K562 (cell line): ENCODE data around the gene CCDC15. TPM values are rescaled to one million over a fixed set of nuclear protein-coding genes. Genes with fewer than 3 reads are reported as not detected.
A peak's percentile ranks its signal among the peaks of the same experiment; 100 is the strongest.

Source experiments
- ATAC-seq: fragments of 200-7000 bp; cut with Tn5 transposase; 3 replicates; pipeline ENCODE4 v1.9.1; 2020; ENCODE audit warnings: moderate library complexity
- BruUV-seq: library from RNA; stranded (reverse); fragments of 400-500 nt; replicated peaks from 2 replicates; lab custom pipeline; 2021; lab: Mats Ljungman, UMichigan
- CTCF ChIA-PET: fragments of 300-600 bp; formaldehyde crosslinking; extraction: SDS; loops from one replicate; lab custom pipeline; 2021; ENCODE audit warnings: low intra/inter-chr PET ratio; lab: Yijun Ruan, JAX
- POLR2A ChIA-PET: fragments of 300-600, 350-650 bp; sonication (Branson Sonifier 250); formaldehyde crosslinking; extraction: SDS; loops from one replicate; lab custom pipeline; 2021; ENCODE audit warnings: antibody characterized with exemption, inconsistent platforms; lab: Yijun Ruan, JAX
- DNase-seq, 4 experiments: peaks; one replicate each; pipeline versions ENCODE4 v3.0.0 to v3.0.0-alpha.2; 2011 to 2018; ENCODE audit warnings: low spot score in 3 of 4, mixed read lengths in 3 of 4; ENCODE audit errors: extremely low read depth in 1 of 4
- FAIRE-seq: peaks from 2 replicates; lab custom pipeline; 2011; peaks lifted over from hg19 to GRCh38; lab: Jason Lieb, UNC
- H2AFZ ChIP-seq: 2 replicates; pipeline ENCODE4 v1.6.0; 2011; ENCODE audit warnings: low read depth, low read length, control low read depth, inconsistent platforms
- H3K27ac ChIP-seq: fragments of 200-600 bp; 3 replicates; pipeline ENCODE4 v1.8.0; 2011; ENCODE audit warnings: low read depth, mild to moderate bottlenecking, control low read depth, inconsistent platforms, low read length, moderate library complexity, mixed read lengths; ENCODE audit errors: extremely low read depth
- H3K27me3 ChIP-seq, 2 experiments: fragments of 300-600 bp in 1 of 2; 2 replicates in 1 of 2; 3 replicates in 1 of 2; pipeline versions ENCODE4 v1.6.0 to v1.8.0; 2011; ENCODE audit warnings: inconsistent platforms in 2 of 2, low read length in 2 of 2, mild to moderate bottlenecking in 1 of 2, mixed read lengths in 1 of 2, moderate library complexity in 1 of 2; ENCODE audit not compliant: control insufficient read depth in 2 of 2, insufficient read depth in 2 of 2
- H3K36me3 ChIP-seq: fragments of 300-600 bp; 3 replicates; pipeline ENCODE4 v1.8.0; 2011; ENCODE audit warnings: mild to moderate bottlenecking, low read length, inconsistent platforms; ENCODE audit not compliant: control insufficient read depth, insufficient read depth
- H3K4me1 ChIP-seq, 2 experiments: fragments of 200-600 bp in 1 of 2; replicated peaks in 1 of 2; 2 replicates in 1 of 2; 3 replicates in 1 of 2; pipeline versions ENCODE4 v1.5.1 to v1.8.0; 2011; ENCODE audit warnings: inconsistent platforms in 2 of 2, low read length in 2 of 2, mild to moderate bottlenecking in 1 of 2, mixed read lengths in 1 of 2, moderate library complexity in 1 of 2; ENCODE audit not compliant: control insufficient read depth in 2 of 2, insufficient read depth in 2 of 2
- H3K4me2 ChIP-seq: 2 replicates; pipeline ENCODE4 v1.6.1; 2011; ENCODE audit warnings: low read length, control low read depth, inconsistent platforms, mixed read lengths; ENCODE audit not compliant: insufficient read depth
- H3K4me3 ChIP-seq: fragments of 200-600 bp; sonication (generic), shearing (Covaris generic); 2 replicates; pipeline ENCODE4 v1.5.1; 2016; ENCODE audit warnings: control low read depth, inconsistent platforms
- H3K79me2 ChIP-seq: fragments of 200-600 bp; 3 replicates; pipeline ENCODE4 v1.8.0; 2011; ENCODE audit warnings: low read length, inconsistent platforms; ENCODE audit not compliant: control insufficient read depth, insufficient read depth
- H3K9ac ChIP-seq, 2 experiments: 2 replicates each; pipeline versions ENCODE4 v1.6.0 to v1.6.1; 2011; ENCODE audit warnings: low read depth in 2 of 2, low read length in 2 of 2, control low read depth in 1 of 2, inconsistent platforms in 1 of 2, mild to moderate bottlenecking in 1 of 2, mixed read lengths in 1 of 2; ENCODE audit not compliant: insufficient read depth in 1 of 2
- H3K9me1 ChIP-seq: one replicate; pipeline ENCODE4 v1.6.0; 2011; ENCODE audit warnings: inconsistent platforms, mild to moderate bottlenecking, low read length, moderate library complexity; ENCODE audit not compliant: control insufficient read depth, insufficient read depth
- H3K9me3 ChIP-seq: replicated peaks from 2 replicates; pipeline ENCODE4 v1.5.1; 2011; ENCODE audit warnings: low read depth, low read length, inconsistent platforms; ENCODE audit not compliant: control insufficient read depth, insufficient read depth
- H4K20me1 ChIP-seq: replicated peaks from 2 replicates; pipeline ENCODE4 v1.6.1; 2011; ENCODE audit warnings: low read length, inconsistent platforms, mixed read lengths; ENCODE audit not compliant: control insufficient read depth, insufficient read depth
- BACH1 ChIP-seq: fragments of 200-800 bp; sonication (Bioruptor generic); IDR thresholded peaks from 2 replicates; pipeline ENCODE4 v1.6.1; 2016; ENCODE audit warnings: missing genetic modification characterization, missing compliant biosample characterization
- CBFA2T2 ChIP-seq: fragments of 450-650 bp; conservative IDR thresholded peaks from 2 replicates; pipeline ENCODE4 v1.6.1; 2017; ENCODE audit warnings: mild to moderate bottlenecking
- CBX3 ChIP-seq, 2 experiments: IDR thresholded peaks; 1 replicate in 1 of 2; 2 replicates in 1 of 2; pipeline ENCODE4 v1.6.1; 2012; ENCODE audit warnings: inconsistent platforms in 2 of 2, low read length in 2 of 2, borderline replicate concordance in 1 of 2, control low read depth in 1 of 2
- CREBBP ChIP-seq: IDR thresholded peaks from one replicate; pipeline ENCODE4 v1.6.1; 2012; ENCODE audit warnings: low read depth, mild to moderate bottlenecking, control low read depth, inconsistent platforms, low read length
- ETV5 ChIP-seq: sonication (generic); formaldehyde crosslinking; IDR thresholded peaks from 2 replicates; pipeline ENCODE4 v1.4.0; 2020; ENCODE audit warnings: low read depth, mild to moderate bottlenecking, missing genetic modification reagents
- MAFG ChIP-seq: fragments of 450-650 bp; conservative IDR thresholded peaks from 2 replicates; pipeline ENCODE4 v1.6.1; 2016; ENCODE audit warnings: missing genetic modification characterization, missing compliant biosample characterization
- MCM7 ChIP-seq, 2 experiments: fragments of 450-650 bp; IDR thresholded peaks; 2 replicates each; pipeline ENCODE4 v1.6.1; 2016 to 2018
- NFRKB ChIP-seq: fragments of 450-650 bp; IDR thresholded peaks from 2 replicates; pipeline ENCODE4 v1.6.1; 2016; ENCODE audit warnings: low read depth
- PML ChIP-seq: IDR thresholded peaks from 2 replicates; pipeline ENCODE4 v1.6.1; 2012; ENCODE audit warnings: low read length, inconsistent platforms
- SIN3A ChIP-seq, 2 experiments: fragments of 150-350 bp in 1 of 2; IDR thresholded peaks; 2 replicates each; pipeline ENCODE4 v1.6.1; 2011 to 2016; ENCODE audit warnings: borderline replicate concordance in 2 of 2, low read depth in 2 of 2, low read length in 2 of 2, mild to moderate bottlenecking in 2 of 2, moderate library complexity in 2 of 2; ENCODE audit not compliant: control insufficient read depth in 1 of 2
- SMC3 ChIP-seq: conservative IDR thresholded peaks from 2 replicates; pipeline ENCODE4 v1.6.1; 2011; ENCODE audit warnings: low read depth, low read length, improper control_type of control experiment; ENCODE audit not compliant: insufficient read depth
- TRIM24 ChIP-seq, 2 experiments: fragments of 450-650 bp; IDR thresholded peaks; 2 replicates each; pipeline ENCODE4 v1.6.1; 2016
- TSC22D4 ChIP-seq: fragments of 450-650 bp; IDR thresholded peaks from 2 replicates; pipeline ENCODE4 v1.6.1; 2016; ENCODE audit warnings: missing genetic modification characterization, missing biosample characterization, control low read depth
- ZBTB49 ChIP-seq: sonication (generic); formaldehyde crosslinking; IDR thresholded peaks from 2 replicates; pipeline ENCODE4 v1.8.0; 2022; ENCODE audit warnings: missing genetic modification reagents, mild to moderate bottlenecking, borderline replicate concordance
- ZMIZ1 ChIP-seq, 2 experiments: fragments of 150-350 bp in 1 of 2; IDR thresholded peaks; 2 replicates each; pipeline ENCODE4 v1.6.1; 2012 to 2016; ENCODE audit warnings: low read depth in 2 of 2, low read length in 2 of 2, mild to moderate bottlenecking in 1 of 2, moderate library complexity in 1 of 2
- ZNF124 ChIP-seq: sonication (generic); formaldehyde crosslinking; IDR thresholded peaks from 2 replicates; pipeline ENCODE4 v1.8.1; 2022; ENCODE audit warnings: missing genetic modification reagents
- ZNF134 ChIP-seq: fragments of 250-450 bp; sonication (Bioruptor Pico); conservative IDR thresholded peaks from 2 replicates; pipeline ENCODE4 v1.4.0; 2020
- WGBS: fragments of 100-300 bp; shearing (Covaris generic); methylation state at CpG from one replicate; pipeline ENCODE4 v1.1.6; 2016; ENCODE audit warnings: low coverage, mixed read lengths; ENCODE audit not compliant: insufficient coverage; ENCODE audit errors: missing lambda C conversion rate; 5-methylcytosine and 5-hydroxymethylcytosine counted together
- in situ Hi-C: fragments of 300-500 bp; cut with MboI; formaldehyde crosslinking; loops from 4 replicates; pipeline ENCODE4 v1.15.0; 2018; ENCODE audit warnings: inconsistent platforms, mixed read lengths
- intact Hi-C: fragments of 100-400 bp; cut with micrococcal nuclease; formaldehyde crosslinking; loops from 2 replicates; pipeline ENCODE4 v1.14.2; 2022
- polyA plus RNA-seq, 8 experiments: library from polyadenylated mRNA; depleted of rRNA in 4 of 8; stranded (reverse) in 5 of 8; unstranded in 3 of 8; fragments of >200 nt; fragmentation: Nextera tagmentation in 2 of 8; fragmentation: Illumina TruSeq in 1 of 8; extraction: Ambion mirVana in 2 of 8; extraction: Trizol in 1 of 8; gene quantifications; 2 replicates each; pipeline versions ENCODE4 v1.2.1 to v1.2.3, GENCODE V29; 2011 to 2014; ENCODE audit warnings: inconsistent platforms in 1 of 8, missing spikeins in 1 of 8
- total RNA-seq, 7 experiments: library from RNA; depleted of rRNA in 6 of 7; stranded (reverse); fragments of >200 nt in 6 of 7; fragmentation: Illumina TruSeq in 2 of 7; extraction: Trizol in 2 of 7; gene quantifications; 2 replicates each; pipeline versions ENCODE4 v1.2.1 to v1.2.3, GENCODE V29; 2011 to 2021; ENCODE audit warnings: low replicate concordance in 1 of 7

CCDC15 gene
- total and polyA plus RNA-seq, 9 of the 15 experiments (the other 6 are each of a cell fraction or from before 2014, with no cell fraction given): 1.9 to 9.2 (median 3.9) TPM

- Histone ChIP-seq H2AFZ (no peak overlapping the region), H3K36me3 (no peaks in the 10 kb centered on the region), H3K4me2 (no peak overlapping the region), H4K20me1 (no peaks in the 10 kb centered on the region), H3K4me1 (no peaks in the 10 kb centered on the region; a peak in 1 of 5 replicates), H3K4me3 (no peak overlapping the region), H3K79me2 (no peaks in the 10 kb centered on the region), H3K9me3 (no peaks in the 10 kb centered on the region), H3K9ac (no peak overlapping the region; a peak in 1 of 4 replicates), H3K27ac (no peak overlapping the region), H3K9me1 (no peaks in the 10 kb centered on the region), H3K27me3 (no peaks in the 10 kb centered on the region)
- in situ Hi-C loops: no loop called here
- FAIRE-seq (no peak), ATAC-seq (peak; percentile 53), DNase-seq (no peak)
- intact Hi-C loops: no loop called here
- ChIA-PET POLR2A (interaction anchor here (0.6 kb wide), 1 partner anchor 623 kb away, joined by 4 read pairs; no protein-coding TSS in a partner anchor), CTCF (no interaction called here)
- BruUV-seq: no TSS peak
- WGBS: 30% methylated on average over 19 of the region's 20 CpGs
- TF ChIP-seq MAFG: no peak
- TF ChIP-seq ZNF134 (CRISPR knock-in tag): no peak
- TF ChIP-seq CBX3 (IDR thresholded peaks at IDR 0.05; ENCODE audit: borderline replicate concordance in 1 of 2, low read length in 2 of 2): no peak
- no peak for TF ChIP-seq NFRKB
- no peak for TF ChIP-seq TSC22D4
- TF ChIP-seq CREBBP: no peak
- TF ChIP-seq ETV5: no peak
- TF ChIP-seq MCM7 (IDR thresholded peaks at IDR 0.05): no peak
- TF ChIP-seq SMC3: no peak
- no peak for TF ChIP-seq PML
- no peak for TF ChIP-seq ZBTB49 (CRISPR knock-in tag)
- TF ChIP-seq SIN3A (IDR thresholded peaks at IDR 0.05; ENCODE audit: borderline replicate concordance in 2 of 2, control insufficient read depth in 1 of 2, low read depth in 2 of 2, low read length in 2 of 2): no peak
- no peak for TF ChIP-seq BACH1 (tag)
- no peak for TF ChIP-seq ZMIZ1 (IDR thresholded peaks at IDR 0.05; ENCODE audit: low read depth in 2 of 2, low read length in 2 of 2)
- TF ChIP-seq CBFA2T2: no peak
- no peak for TF ChIP-seq ZNF124
- TF ChIP-seq TRIM24 (IDR thresholded peaks at IDR 0.05): no peak
Measured at GRCh38 chr11:125085301-125086081, 131.5 kb downstream of the CCDC15 start.
